Breast epithelium (tissue), 3 donors: ENCODE results near the gene DDX28.

Experiments
- POLR2A ChIP-seq: fragments of 450-650 bp; IDR thresholded peaks from one replicate; pipeline ENCODE4 v1.6.1; 2016; ENCODE audit warnings: antibody characterized with exemption, mild to moderate bottlenecking, moderate library complexity
- POLR2AphosphoS5 ChIP-seq, 3 donors: sonication (generic); formaldehyde crosslinking; IDR thresholded peaks; one replicate each; pipeline ENCODE4 v1.6.1; 2017; ENCODE audit warnings: antibody characterized with exemption in 3 of 3
- TF ChIP-seq, protein P1 (sequence below), 3 donors: fragments of 450-650 bp; IDR thresholded peaks; one replicate each; pipeline ENCODE4 v1.5.1; 2016 to 2017; ENCODE audit warnings: antibody characterized with exemption in 3 of 3, mild to moderate bottlenecking in 3 of 3, moderate library complexity in 3 of 3

DNA sequence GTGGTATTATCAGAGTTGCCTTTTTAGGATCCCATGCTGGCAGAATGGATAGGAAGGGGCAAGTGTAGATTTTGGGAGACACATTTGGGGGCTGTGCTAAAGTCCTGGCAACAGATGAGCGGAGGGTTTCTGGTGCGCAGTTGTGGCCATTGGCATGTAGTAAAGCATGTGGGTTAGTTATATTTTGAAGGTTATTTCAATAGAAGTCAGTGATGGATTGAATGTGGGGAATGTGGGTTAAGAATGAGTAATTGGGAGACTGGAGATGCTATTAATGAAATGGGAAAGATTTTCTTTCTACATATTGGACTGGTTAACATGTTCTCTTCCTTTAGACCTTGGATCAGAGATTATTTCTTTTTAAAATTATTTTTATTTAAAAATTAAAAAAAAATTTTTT is 10.1 kb upstream of the DDX28 start:
- TF ChIP-seq, protein P1, sequence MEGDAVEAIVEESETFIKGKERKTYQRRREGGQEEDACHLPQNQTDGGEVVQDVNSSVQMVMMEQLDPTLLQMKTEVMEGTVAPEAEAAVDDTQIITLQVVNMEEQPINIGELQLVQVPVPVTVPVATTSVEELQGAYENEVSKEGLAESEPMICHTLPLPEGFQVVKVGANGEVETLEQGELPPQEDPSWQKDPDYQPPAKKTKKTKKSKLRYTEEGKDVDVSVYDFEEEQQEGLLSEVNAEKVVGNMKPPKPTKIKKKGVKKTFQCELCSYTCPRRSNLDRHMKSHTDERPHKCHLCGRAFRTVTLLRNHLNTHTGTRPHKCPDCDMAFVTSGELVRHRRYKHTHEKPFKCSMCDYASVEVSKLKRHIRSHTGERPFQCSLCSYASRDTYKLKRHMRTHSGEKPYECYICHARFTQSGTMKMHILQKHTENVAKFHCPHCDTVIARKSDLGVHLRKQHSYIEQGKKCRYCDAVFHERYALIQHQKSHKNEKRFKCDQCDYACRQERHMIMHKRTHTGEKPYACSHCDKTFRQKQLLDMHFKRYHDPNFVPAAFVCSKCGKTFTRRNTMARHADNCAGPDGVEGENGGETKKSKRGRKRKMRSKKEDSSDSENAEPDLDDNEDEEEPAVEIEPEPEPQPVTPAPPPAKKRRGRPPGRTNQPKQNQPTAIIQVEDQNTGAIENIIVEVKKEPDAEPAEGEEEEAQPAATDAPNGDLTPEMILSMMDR (IDR thresholded peaks at IDR 0.05) = no peak
- TF ChIP-seq POLR2A = no peak
- TF ChIP-seq POLR2AphosphoS5 (IDR thresholded peaks at IDR 0.05) = no peak
